Left colon (tissue), 2 donors: ENCODE results near the gene OOSP1. TPM values are rescaled to one million over a fixed set of nuclear protein-coding genes. Genes with fewer than 3 reads are reported as not detected.
"Not testable (repeated sequence)": the region's sequence is repeated elsewhere in the genome, so short reads cannot be mapped to it uniquely, and the experiment has no call there.

Experiments
- ATAC-seq: fragments of 200-7000 bp; cut with Tn5 transposase; one replicate; pipeline ENCODE4 v1.9.1; 2020; ENCODE audit warnings: mild to moderate bottlenecking, moderate library complexity
- DNase-seq, 2 donors: peaks; one replicate each; pipeline ENCODE4 v3.0.0-alpha.2; 2020
- intact Hi-C, 2 donors: fragments of 100-400 bp; cut with DNase I in 1 of 2; cut with micrococcal nuclease in 1 of 2; formaldehyde crosslinking; loops; one replicate each; pipeline versions ENCODE4 v1.11.2 to v1.14.0; 2022; cut with DNase I, micrococcal nuclease
- total RNA-seq, 2 donors: library from RNA; stranded (reverse); fragmentation: NEBNext Ultra II Directional; extraction: Animal tissue kit (Norgen Biotek cat#: 25700); gene quantifications; one replicate each; pipeline ENCODE4 v1.2.1, GENCODE V29; 2021
- donor health status: DM: no; HTN: no; CAD: no.
- donor health status: DM: yes; HTN: yes; CAD: no.

The OOSP1 gene
- total RNA-seq, 2 donors from 2014 or later, result 0.37 TPM; not detected in 1

DNA sequence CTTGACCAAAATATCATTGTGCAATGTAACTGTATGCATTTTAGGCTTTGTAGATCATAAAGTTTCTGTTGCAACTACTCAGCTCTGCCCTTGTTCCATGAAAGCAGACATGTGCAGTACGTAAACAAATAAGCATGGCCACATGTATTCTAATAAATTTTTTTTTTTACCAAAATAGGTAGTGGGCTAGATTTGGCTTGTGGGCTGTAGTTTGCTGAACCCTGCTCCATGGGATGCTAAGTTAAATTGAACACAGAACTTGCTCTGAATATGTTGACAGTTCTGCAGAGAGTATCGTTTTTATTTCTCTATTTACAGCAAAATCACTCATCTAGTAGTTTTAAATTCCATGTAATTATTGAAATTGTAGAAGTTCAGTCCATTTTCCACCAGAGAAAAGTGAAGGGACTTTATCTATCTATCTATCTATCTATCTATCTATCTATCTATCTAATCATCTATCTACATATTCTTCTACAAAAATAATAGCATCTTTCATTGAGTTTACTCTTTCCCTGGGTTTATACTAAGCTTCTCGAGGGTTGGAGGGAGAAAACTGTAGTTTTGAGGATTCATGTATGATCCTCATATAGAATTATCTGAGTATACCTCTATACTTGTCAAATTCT lies 16.1 kb downstream of the OOSP1 start:
- ATAC-seq, result no peak
- no peak for DNase-seq
- intact Hi-C loops, result no loop called here

DNA sequence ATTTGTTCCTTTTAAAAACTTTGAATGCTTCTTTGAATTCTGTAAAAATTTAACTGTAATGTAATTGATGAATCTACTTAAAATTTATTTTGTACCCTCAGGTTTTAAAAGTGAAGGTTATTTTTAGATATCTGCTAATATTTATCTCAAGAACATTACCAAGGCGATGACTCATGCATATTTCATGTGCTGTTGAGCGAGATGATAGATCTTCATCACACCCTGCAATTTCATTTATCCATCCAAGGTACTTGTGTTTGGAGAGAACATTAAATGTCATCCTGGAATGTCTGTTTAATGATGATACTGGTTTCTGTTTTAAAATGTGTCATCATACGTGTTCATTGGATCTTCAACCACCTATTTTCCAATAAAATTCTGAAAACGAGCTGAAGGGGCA lies 18.9 kb downstream of the OOSP1 start:
- intact Hi-C loops, result no loop called here
- no peak for DNase-seq
- no peak for ATAC-seq

DNA sequence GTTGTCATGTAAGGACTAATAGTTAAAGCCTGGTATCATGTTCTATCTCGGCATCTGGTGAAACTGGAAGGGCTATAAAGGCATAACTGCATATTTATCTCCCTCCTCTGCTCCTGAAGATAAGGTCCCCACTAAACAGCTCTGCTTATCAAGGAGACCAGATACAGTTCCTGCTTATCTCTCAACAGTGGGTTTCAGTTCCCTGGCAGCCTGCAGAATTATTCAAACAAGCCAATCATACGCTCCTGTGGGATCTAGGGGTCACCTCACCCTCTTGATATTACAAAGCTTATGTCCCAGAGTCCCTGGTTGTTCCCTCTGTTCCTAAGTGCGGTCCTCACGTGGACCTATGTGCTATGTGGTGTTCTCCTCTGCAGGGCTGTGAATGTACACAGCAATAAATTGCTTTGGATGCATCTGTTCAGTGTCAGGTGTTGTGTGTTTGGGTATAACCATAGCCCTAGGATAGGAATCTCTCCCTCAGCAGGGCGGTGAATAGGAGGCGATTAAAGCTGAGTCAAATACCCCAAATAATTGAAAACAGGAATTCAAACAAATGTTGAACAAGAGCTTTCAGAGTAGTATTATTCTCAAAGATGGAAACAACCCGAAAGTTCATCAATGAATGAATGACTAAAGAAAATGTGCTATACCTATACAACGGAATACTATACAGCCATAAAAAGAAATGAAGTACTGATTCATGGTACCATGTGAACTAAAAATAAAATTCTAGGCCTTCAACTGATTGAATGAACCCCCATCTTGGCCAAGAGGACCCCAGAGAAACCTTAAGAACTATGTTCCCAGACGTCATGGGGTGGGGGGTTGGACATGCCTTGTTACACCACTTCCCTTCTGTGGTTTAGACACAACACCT lies 22.5 kb downstream of the OOSP1 start:
- DNase-seq (peak; percentile 24 to 44), ATAC-seq (peak; percentile 59)
- intact Hi-C loops, result no loop called here

DNA sequence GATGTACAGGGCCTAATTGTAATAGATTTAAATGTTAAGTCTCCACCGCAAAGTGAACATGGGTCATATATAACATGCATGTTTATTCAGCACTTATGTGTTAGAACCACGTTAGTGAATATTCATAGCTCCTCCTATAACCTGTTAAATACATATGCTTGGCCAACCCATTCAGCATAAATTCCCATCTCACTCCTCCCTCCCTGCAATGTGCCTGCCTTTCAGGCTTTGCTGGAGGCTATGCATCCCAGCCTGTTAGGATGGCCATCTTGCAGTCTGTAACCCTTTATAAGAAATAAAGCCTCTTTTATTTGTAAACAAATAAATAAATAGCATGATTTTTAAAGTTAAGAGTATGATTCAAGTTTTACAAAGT lies 23.9 kb downstream of the OOSP1 start:
- ATAC-seq, result peak; percentile 66
- intact Hi-C loops, result no loop called here
- peak; percentile 10 to 32 for DNase-seq

DNA sequence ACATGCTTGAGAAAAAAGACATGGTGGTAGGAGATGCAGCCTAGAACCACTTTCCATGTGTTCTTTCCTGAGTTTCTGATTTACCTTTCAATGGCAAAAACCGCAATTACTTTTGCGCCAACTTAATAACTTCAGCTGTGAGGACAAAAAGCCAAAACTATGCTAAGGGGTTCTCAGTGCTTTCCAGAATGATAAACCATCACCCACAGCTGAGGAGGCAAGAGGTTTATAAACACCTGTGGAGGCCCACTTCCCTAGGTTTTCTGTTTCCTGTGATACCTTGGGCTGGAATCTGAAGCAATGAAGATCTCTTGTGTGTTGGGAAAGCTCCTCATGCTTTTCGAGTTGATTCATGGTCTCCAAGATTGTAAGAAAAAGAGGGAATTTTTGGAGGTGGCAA lies 25.5 kb downstream of the OOSP1 start, which contains the start of gene OOSP4A:
Gene OOSP4A (plus strand): TSS at position 301 of the 400 bp plus-strand sequence. CDS start 0 bp downstream, at position 301.
- ATAC-seq (no peak), DNase-seq (no peak)
- intact Hi-C loops, result no loop called here

DNA sequence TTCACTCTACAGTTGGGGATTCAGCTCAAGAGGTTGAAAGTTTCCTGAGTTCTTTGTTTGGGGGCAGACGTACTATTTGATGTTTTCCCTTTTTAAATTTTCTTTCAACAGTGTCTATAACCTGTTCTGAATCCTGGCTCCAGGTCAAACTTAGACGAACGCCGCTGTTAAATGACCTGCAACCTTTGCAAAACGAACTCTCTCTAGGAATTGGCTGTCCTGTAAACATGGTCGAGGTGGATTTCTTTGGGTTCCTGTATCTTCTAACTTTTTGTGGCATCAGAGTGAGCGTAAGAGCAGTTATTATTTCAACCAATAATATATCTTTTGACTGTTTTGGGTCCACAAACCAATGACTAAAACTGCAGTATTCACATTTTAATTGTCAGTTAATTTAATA lies 27.2 kb downstream of the OOSP1 start:
- no peak for ATAC-seq
- intact Hi-C loops, result no loop called here
- DNase-seq, result no peak

DNA sequence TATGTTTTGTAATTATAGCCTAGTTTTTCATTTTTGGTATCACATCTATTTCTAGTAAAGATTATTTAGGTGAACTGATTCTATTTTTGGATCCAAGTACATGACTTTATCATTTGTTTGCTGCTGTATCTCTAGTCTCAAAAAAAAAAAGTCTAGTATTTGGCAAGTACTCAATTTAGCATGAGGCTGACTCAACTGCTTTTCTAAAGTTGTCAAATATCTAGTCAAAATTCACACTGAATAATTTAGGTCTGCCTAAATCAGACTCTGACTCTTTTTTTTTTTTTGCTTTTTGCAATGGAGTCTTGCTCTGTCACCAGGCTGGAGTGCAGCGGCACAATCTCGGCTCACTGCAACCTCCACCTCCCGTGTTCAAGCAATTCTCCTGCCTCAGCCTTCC lies 28.0 kb downstream of the OOSP1 start:
- DNase-seq (no peak), ATAC-seq (no peak)
- intact Hi-C loops, result no loop called here

DNA sequence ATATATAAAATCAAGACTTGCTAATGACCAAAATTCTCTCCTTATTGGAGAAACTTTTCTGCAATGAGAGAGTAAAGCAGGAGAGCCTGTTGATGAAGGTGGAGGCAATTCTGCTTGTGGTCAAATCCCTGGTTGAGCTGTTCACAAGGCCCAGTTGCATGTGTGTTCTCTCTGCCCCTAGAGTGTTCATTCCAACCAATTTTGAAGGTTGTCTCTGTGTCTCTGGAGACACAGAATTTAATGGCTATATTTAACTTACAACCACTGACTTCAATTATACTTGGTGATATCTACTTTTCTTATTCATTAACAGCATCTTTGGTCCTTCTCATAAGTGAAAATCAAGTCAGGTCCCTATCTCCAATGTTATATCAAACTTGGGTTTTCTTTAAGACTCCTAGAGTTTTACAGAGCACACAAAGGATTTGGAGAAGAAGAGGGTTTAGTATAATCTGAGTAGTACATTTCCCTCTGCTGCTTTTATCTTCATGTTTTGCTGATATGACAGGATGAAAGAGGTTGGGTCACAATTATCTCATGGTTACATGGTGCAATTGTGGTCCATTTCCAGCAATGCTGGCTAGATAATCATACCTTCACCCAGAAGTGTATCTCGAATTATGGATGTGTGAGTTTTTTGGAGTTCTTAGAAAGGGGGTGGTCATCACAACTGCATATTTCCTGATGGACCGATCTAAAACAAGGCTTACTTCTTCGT lies 29.6 kb downstream of the OOSP1 start:
- ATAC-seq (no peak), DNase-seq (no peak)
- intact Hi-C loops, result no loop called here

DNA sequence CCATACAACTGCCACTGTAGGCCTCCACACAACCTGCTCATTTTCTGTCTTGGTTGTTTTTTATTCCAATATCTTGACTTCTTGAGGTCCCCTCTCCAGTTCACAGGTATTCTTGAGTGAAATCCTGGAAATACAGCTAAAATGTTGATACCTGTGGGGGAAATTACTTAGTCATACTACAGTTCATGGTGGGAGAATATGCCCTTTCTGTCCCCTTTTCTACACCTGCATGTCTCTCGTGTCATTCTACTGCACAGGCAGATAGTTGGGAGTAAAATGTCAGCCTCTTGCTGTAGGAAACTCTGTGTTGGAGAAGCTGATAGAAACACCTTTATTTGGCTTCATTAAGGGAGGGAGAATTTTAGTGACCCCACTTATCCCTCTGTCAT lies 30.2 kb downstream of the OOSP1 start:
- DNase-seq, result no peak
- intact Hi-C loops, result no loop called here
- no peak for ATAC-seq

DNA sequence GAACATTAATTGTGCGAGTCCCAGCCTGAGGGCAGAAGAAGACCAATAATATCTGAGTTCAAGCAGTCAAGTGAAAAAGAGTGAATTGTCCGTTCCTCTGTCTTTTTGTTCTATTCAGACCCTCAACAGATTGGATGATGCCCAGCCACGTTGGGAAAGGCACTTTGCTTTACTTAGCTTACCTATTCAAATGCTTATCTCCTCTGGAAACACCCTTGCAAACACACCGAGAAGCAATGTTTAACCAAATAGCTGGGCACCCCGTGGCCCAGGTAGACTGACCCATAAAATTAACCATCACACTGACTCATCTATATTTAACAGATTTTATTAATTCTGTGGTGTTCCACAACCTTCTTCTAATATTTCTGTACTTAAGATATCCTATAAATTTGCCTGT lies 34.9 kb downstream of the OOSP1 start:
- DNase-seq (no peak), ATAC-seq (peak; percentile 41)
- intact Hi-C loops, result no loop called here

DNA sequence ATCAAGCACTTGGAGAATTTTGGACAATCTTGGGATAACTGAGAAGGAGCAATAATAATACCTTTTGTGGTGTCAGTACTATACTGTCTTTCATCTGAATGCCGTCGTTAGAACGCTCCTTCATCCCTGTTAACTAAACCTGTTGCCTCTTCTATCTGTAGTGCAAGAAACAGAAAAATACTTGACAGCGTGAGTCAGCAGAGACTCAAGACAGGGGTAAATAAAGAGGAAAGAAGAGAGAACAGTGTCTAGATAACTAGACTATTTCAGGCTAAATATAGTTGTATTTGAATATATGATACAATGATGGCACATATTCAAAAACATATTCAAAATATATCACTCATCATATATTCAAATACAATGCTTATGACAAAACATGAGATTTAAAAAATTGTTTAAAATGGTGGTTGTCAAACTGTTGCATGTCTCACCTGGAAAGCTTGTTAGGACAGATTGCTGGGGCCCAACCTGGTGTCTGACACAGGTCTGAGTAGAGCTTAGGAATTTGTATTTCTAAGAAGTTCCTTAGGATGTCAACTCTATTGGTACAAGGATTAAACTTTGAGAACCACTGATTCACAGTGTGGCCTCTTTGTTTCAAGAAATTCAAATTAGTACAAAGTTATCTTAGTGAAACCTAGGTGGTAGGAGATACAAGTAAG lies 43.0 kb downstream of the OOSP1 start:
- ATAC-seq (no peak), DNase-seq (no peak)
- intact Hi-C loops, result no loop called here

DNA sequence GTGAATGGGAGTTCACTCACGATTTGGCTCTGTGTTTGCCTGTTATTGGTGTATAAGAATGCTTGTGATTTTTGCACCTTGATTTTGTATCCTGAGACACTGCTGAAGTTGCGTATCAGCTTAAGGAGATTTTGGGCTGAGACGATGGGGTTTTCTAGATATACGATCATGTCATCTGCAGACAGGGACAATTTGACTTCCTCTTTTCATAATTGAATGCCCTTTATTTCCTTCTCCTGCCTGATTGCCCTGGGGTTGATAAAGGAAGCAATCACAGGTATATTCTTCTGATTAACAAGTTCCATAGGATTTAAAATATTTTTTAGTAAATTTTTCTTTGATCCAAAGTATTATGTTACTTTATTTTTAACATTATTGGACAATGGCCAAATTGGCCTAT lies 43.8 kb downstream of the OOSP1 start:
- intact Hi-C loops, ATAC-seq, DNase-seq: not testable (repeated sequence)

DNA sequence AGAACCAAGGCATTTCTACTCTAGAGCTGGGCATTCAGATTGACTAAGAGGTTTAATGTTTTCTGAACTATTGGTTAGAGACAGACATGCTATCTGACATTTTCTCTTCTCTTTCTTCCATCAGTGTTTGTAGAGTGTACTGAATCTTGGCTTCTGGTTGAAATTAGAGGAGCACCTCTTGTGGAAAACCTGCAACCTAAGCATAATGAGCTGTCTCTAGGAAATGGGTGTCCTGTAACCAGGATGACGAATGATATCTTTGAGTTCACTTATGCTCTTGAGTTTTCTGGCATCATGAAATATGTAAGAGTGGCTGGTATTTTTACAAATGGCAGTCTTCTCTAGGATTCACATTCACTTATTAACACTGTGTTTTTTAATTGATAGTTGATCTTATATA lies 45.0 kb downstream of the OOSP1 start:
- intact Hi-C loops, result no loop called here
- ATAC-seq (no peak), DNase-seq (no peak)

DNA sequence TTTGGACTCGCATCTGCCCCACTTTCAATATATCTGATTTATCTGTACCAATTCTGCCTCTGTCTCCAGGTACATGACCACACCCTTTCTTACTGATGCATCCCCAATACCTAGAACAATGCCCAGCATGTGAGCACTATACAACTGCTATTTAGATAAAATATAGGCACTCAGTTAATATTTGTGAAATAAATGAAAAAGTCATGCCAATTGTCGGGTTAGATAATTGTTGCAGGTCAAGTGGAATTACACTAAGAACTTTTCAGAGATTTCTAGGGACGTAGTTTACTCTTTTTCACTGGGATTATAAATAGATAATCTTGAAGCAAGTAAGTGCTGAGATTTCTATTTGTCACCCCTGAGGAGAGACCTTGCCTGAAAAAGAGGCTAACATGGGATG lies 46.1 kb downstream of the OOSP1 start:
- intact Hi-C loops, result no loop called here
- ATAC-seq, result no peak
- no peak for DNase-seq

DNA sequence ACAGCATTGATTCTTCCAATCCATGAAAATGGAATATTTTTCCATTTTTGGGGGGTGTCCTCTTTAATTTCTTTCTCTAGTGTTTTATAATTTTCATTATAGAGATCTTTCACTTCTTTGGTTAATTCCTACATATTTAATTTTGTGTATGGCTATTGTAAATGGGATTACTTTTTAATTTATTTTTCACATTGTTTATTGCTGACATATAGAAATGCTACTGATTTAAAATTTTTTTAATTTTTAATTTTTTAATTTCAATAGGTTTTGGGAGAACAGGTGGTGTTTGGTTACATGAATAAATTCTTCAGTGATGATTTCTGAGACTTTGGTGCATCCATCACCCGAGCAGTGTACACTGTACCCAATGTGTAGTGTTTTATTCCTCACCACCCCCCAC lies 52.2 kb downstream of the OOSP1 start:
- intact Hi-C loops, result no loop called here
- no peak for ATAC-seq
- DNase-seq, result no peak

DNA sequence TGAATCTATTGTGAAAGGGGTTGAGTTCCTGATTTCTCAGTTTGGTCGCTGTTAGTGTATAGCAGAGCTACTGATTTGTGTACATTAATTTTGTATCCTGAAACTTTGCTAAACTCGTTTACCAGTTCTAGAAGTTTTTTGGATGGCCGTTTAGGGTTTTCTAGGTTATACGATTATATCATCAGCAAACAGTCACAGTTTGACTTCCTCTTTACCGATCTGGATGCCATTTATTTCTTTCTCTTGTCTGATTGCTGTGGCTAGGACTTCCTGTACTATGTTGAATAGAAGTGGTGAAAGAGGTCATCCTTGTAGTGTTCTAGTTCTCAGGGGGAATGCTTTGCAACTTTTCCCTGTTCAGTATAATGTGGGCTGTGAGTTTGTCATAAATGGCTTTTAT lies 54.2 kb downstream of the OOSP1 start:
- DNase-seq (no peak), ATAC-seq (no peak)
- intact Hi-C loops, result no loop called here

DNA sequence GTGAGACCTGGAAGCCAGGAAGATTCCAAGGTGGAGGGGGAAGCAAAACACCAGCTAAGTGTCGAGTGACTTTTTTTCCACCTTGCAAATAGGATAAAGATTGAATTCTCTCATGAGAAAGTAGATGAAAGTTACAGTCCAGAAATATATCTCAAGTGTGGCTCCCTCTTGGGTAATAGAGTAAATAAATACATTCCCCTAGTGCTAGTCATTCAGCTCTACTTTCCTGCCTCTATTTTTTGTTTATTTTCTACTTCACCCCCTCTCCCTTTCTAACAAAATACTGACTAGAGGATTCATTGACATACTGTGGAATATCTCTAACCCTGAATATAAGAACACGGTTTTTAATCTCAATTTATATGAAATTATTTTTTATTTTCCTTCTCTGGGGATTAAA lies 59.6 kb downstream of the OOSP1 start:
- intact Hi-C loops, result no loop called here
- ATAC-seq, result no peak
- DNase-seq, result no peak

DNA sequence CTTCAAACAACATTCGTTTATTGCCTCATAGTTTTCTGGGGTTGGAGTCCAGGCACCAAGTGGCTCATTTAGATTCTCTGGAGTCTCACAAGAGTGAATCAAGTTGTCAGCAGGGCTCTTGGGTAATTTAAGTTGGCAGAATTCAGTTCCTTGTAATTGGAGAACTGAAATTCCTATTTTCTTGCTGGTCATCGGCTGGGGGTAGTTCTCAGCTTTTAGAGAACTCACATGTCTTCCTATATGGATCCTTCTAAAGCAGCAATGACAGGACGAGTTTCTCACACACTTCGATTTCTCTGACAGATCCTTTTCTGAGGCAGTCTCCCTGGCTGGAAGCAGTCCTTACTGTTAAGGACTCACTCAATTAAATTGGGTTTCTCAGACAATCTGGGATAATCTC lies 61.5 kb downstream of the OOSP1 start:
- ATAC-seq, result peak; percentile 31
- no peak for DNase-seq
- intact Hi-C loops, result no loop called here

DNA sequence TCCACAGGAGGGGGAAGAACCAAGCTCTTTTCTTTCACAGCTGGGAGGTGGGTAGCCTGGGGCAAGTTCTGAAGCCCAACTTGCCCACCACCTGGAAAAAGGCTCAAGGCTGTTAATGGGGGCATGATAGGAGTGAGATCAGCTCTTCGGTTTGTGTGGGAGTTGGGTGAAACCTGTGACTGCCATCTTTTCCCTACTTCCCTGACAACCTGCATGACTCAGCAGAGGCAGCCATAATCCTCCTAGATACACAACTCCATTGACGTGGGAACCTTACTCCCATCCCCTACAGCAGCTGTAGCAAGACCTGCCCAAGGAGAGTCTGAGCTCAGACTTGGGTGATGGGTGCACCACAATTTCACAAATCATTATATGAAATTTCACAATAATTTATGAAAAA lies 65.5 kb downstream of the OOSP1 start:
- DNase-seq (no peak), ATAC-seq (no peak)
- intact Hi-C loops, result no loop called here
